DOHH2 (cell line): ENCODE measurements around the gene GNB1L.

Experiments used
- H3F3A ChIP-seq: fragments of 200-600 bp; sonication (generic), shearing (Covaris generic); 2 replicates; pipeline ENCODE4 v1.6.0; 2016; ENCODE audit warnings: antibody characterized with exemption, mild to moderate bottlenecking; ENCODE audit not compliant: control insufficient read depth, insufficient read depth
- H3K27ac ChIP-seq: fragments of 200-600 bp; sonication (generic); 2 replicates; pipeline ENCODE4 v1.5.1; 2014; ENCODE audit warnings: low read depth, mild to moderate bottlenecking, low read length, moderate library complexity
- H3K27me3 ChIP-seq: fragments of 200-600 bp; sonication (generic); 2 replicates; pipeline ENCODE4 v1.6.1; 2014; ENCODE audit warnings: mild to moderate bottlenecking, low read length, mixed read lengths; ENCODE audit not compliant: control insufficient read depth
- H3K36me3 ChIP-seq: fragments of 200-600 bp; sonication (generic); 2 replicates; pipeline ENCODE4 v1.6.1; 2014; ENCODE audit warnings: mild to moderate bottlenecking, low read length, moderate library complexity, mixed read lengths; ENCODE audit not compliant: control insufficient read depth
- H3K4me1 ChIP-seq: fragments of 200-600 bp; sonication (generic); 2 replicates; pipeline ENCODE4 v1.6.1; 2014; ENCODE audit warnings: mild to moderate bottlenecking, low read length, mixed read lengths; ENCODE audit not compliant: control insufficient read depth
- H3K4me2 ChIP-seq: fragments of 200-600 bp; sonication (generic); 2 replicates; pipeline ENCODE4 v1.6.0; 2014; ENCODE audit warnings: mild to moderate bottlenecking, low read length, moderate library complexity
- H3K4me3 ChIP-seq: fragments of 200-600 bp; sonication (generic); 2 replicates; pipeline ENCODE4 v1.5.1; 2014; ENCODE audit warnings: mild to moderate bottlenecking, low read length, mixed read lengths
- H3K79me2 ChIP-seq: fragments of 200-600 bp; sonication (generic); 2 replicates; pipeline ENCODE4 v1.6.1; 2014; ENCODE audit warnings: mild to moderate bottlenecking, low read length, mixed read lengths; ENCODE audit not compliant: control insufficient read depth
- H3K9me2 ChIP-seq: fragments of 200-600 bp; sonication (generic); replicated peaks from 2 replicates; pipeline ENCODE4 v1.6.1; 2014; ENCODE audit warnings: mild to moderate bottlenecking, low read length, mixed read lengths; ENCODE audit not compliant: control insufficient read depth
- H3K9me3 ChIP-seq: fragments of 200-600 bp; sonication (generic); 2 replicates; pipeline ENCODE4 v1.6.1; 2014; ENCODE audit warnings: antibody characterized with exemption, low read length, mixed read lengths; ENCODE audit not compliant: control insufficient read depth, insufficient read depth
- H4K20me1 ChIP-seq: fragments of 200-600 bp; sonication (generic); 2 replicates; pipeline ENCODE4 v1.6.0; 2014; ENCODE audit warnings: low read depth, mild to moderate bottlenecking, antibody characterized with exemption, low read length, moderate library complexity; ENCODE audit not compliant: control insufficient read depth, insufficient read depth
- CTCF ChIP-seq: fragments of 200-600 bp; sonication (generic); IDR thresholded peaks from one replicate; pipeline ENCODE4 v1.5.1; 2014; ENCODE audit warnings: antibody characterized with exemption, mild to moderate bottlenecking, low read depth, low read length; ENCODE audit not compliant: poor library complexity, severe bottlenecking
- EZH2phosphoT487 ChIP-seq: fragments of 200-600 bp; sonication (generic); IDR thresholded peaks from 2 replicates; pipeline ENCODE4 v1.6.1; 2017; ENCODE audit warnings: borderline replicate concordance, mild to moderate bottlenecking, antibody characterized with exemption, low read length, moderate library complexity, mixed read lengths

GNB1L gene

DNA sequence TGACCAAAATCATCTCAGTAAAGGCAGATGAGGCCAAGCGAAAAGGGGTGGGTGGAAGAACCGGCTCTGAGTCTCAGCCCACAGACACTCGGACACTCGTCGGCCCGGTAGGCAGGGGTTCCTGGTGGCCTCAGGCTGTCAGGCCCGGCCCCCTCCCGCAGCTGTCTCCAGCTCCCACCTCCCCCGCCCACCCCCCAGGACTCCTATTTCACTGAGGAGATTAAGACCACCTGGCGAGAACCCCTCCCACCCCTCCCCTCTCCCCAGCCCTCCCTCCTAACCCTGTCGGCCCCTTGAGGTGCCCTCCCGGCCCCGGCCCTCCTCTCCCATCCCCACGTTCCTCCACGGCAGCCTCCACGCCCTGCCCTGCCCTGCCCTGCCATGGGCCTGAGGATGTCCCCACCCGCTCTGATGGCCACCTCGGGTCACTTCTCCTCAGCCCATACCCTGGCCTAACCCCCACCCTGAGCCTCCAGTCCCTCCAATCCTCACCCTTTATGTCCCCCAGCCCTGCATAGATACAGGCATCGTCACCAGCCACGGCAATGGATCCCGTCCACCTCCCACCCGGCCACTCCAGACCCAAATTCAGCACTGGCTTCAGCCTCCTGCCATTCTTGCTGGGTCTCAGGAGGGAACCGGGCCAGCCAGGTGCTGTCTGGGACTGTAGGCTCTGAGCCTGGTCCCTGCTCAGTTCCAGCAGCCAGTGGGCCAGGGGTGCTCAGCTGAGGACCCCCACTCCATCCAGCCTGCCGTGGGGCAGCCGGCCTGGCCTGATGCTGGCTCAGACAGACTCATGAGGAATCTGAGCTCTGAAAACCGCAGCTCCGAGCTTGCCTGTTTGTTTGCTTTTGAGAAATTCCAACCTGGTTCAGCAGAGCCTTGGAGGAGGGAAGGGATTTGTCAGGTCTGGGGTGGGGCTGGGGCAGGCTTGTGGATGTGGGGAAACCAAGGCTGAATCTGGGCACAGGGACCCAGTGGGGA, 103.9 kb downstream of the GNB1L start:
- Histone ChIP-seq H3K9me2 (no peaks in the 10 kb centered on the region), H3K27me3 (peaks cover 32% of the 10 kb centered on the region), H3F3A (no peaks in the 10 kb centered on the region), H3K4me1 (no peaks in the 10 kb centered on the region), H3K79me2 (no peaks in the 10 kb centered on the region), H4K20me1 (no peaks in the 10 kb centered on the region), H3K4me3 (no peak overlapping the region), H3K9me3 (no peaks in the 10 kb centered on the region), H3K4me2 (no peak overlapping the region), H3K27ac (no peak overlapping the region), H3K36me3 (no peaks in the 10 kb centered on the region)
- TF ChIP-seq CTCF (no peak), EZH2phosphoT487 (no peak)

- no peak for TF ChIP-seq CTCF
- TF ChIP-seq EZH2phosphoT487 = no peak
- Histone ChIP-seq H4K20me1 (no peaks in the 10 kb centered on the region), H3K4me2 (no peak overlapping the region), H3K4me3 (no peak overlapping the region), H3K27ac (no peak overlapping the region), H3K9me3 (no peaks in the 10 kb centered on the region), H3F3A (no peaks in the 10 kb centered on the region), H3K79me2 (no peaks in the 10 kb centered on the region), H3K9me2 (no peaks in the 10 kb centered on the region), H3K36me3 (no peaks in the 10 kb centered on the region), H3K27me3 (peaks cover 23% of the 10 kb centered on the region), H3K4me1 (no peaks in the 10 kb centered on the region)
These were observed 104.8 kb downstream of the GNB1L start for GRCh38 chr22:19749876-19750275.

GRCh38 chr22:19748991-19749664, 105.5 kb downstream of the GNB1L start:
- Histone ChIP-seq H3K27me3 (peaks cover 17% of the 10 kb centered on the region), H3K4me1 (no peaks in the 10 kb centered on the region), H3K27ac (no peak overlapping the region), H4K20me1 (no peaks in the 10 kb centered on the region), H3K79me2 (no peaks in the 10 kb centered on the region), H3K9me3 (no peaks in the 10 kb centered on the region), H3K4me3 (no peak overlapping the region), H3K36me3 (no peaks in the 10 kb centered on the region), H3F3A (no peaks in the 10 kb centered on the region), H3K9me2 (no peaks in the 10 kb centered on the region), H3K4me2 (no peak overlapping the region)
- TF ChIP-seq CTCF (no peak), EZH2phosphoT487 (no peak)
